ENCODE data around the gene SCN7A. TPM values are rescaled to one million over a fixed set of nuclear protein-coding genes. Genes with fewer than 3 reads are reported as not detected.

SCN7A gene
- total RNA-seq, 1 experiment from 2014 or later: 0.17 TPM

- TF ChIP-seq ESRRA (CRISPR knock-in tag; IDR thresholded peaks at IDR 0.05; ENCODE audit: borderline replicate concordance): no peak
These were observed 42.1 kb upstream of the SCN7A start (continued) for GRCh38 chr2:166536111-166536510.

- POLR2A ChIA-PET: no interaction called here
- ATAC-seq: no peak
- H3K27me3 Mint-ChIP-seq (ENCODE audit: low read depth): no peaks in the 10 kb centered on the region
These were observed 27.1 kb upstream of the SCN7A start for GRCh38 chr2:166521155-166521554.

GRCh38 chr2:166520604-166521003, 26.6 kb upstream of the SCN7A start:
- ATAC-seq: no peak
- ChIA-PET CTCF (no interaction called here), POLR2A (no interaction called here)
- Mint-ChIP-seq H3K4me3 (no peak overlapping the region), H3K27ac (no peak overlapping the region), H3K9me3 (no peaks in the 10 kb centered on the region), H3K27me3 (ENCODE audit: low read depth) (no peaks in the 10 kb centered on the region), H3K4me1 (peaks cover 9% of the 10 kb centered on the region), H3K36me3 (no peaks in the 10 kb centered on the region)
- no peak for DNase-seq (ENCODE audit: low spot score)
- TF ChIP-seq NR3C1 (CRISPR knock-in tag; conservative IDR thresholded peaks at IDR 0.05; ENCODE audit: low read depth) (no peak), ESRRA (CRISPR knock-in tag; IDR thresholded peaks at IDR 0.05; ENCODE audit: borderline replicate concordance) (no peak), ZNF263 (CRISPR knock-in tag; IDR thresholded peaks at IDR 0.05; ENCODE audit: low read depth) (no peak), ZNF232 (CRISPR knock-in tag; IDR thresholded peaks at IDR 0.05) (no peak), TEAD1 (CRISPR knock-in tag; IDR thresholded peaks at IDR 0.05) (no peak), AFF4 (CRISPR knock-in tag; IDR thresholded peaks at IDR 0.05; ENCODE audit: borderline replicate concordance) (no peak), CREB1 (CRISPR knock-in tag; IDR thresholded peaks at IDR 0.05) (no peak), ZSCAN18 (CRISPR knock-in tag; IDR thresholded peaks at IDR 0.05) (no peak)

More at GRCh38 chr2:166521155-166521554, 27.1 kb upstream of the SCN7A start:
- CTCF ChIA-PET: no interaction called here
- H3K36me3 Mint-ChIP-seq: no peaks in the 10 kb centered on the region
- H3K4me1 Mint-ChIP-seq: peaks cover 9% of the 10 kb centered on the region
- H3K4me3 Mint-ChIP-seq: no peak overlapping the region
- H3K27ac Mint-ChIP-seq: no peak overlapping the region
- no peak for DNase-seq (ENCODE audit: low spot score)
- H3K9me3 Mint-ChIP-seq: no peaks in the 10 kb centered on the region
- TF ChIP-seq SMAD4 (CRISPR knock-in tag; IDR thresholded peaks at IDR 0.05) (no peak), SP1 (CRISPR knock-in tag; conservative IDR thresholded peaks at IDR 0.05) (no peak), ATF6 (CRISPR knock-in tag; IDR thresholded peaks at IDR 0.05) (no peak), STAT6 (CRISPR knock-in tag; conservative IDR thresholded peaks at IDR 0.05; ENCODE audit: low read depth) (no peak), ZNF138 (CRISPR knock-in tag; conservative IDR thresholded peaks at IDR 0.05) (no peak), NFE2L1 (CRISPR knock-in tag; IDR thresholded peaks at IDR 0.05) (no peak), ZBTB43 (CRISPR knock-in tag; IDR thresholded peaks at IDR 0.05) (no peak), ZNF219 (CRISPR knock-in tag; IDR thresholded peaks at IDR 0.05; ENCODE audit: borderline replicate concordance) (no peak), USF2 (CRISPR knock-in tag; IDR thresholded peaks at IDR 0.05) (no peak), CBFB (CRISPR knock-in tag; IDR thresholded peaks at IDR 0.05; ENCODE audit: low read depth) (no peak)

Measured in WTC11 (cell line).